RWPE2 (cell line): ENCODE results near the gene GSK3B.

Experiments
- ATAC-seq: fragments of 200-7000 bp; cut with Tn5 transposase; 3 replicates; pipeline ENCODE4 v1.9.1; 2021; ENCODE audit warnings: low read depth
- DNase-seq: peaks from one replicate; pipeline ENCODE4 v3.0.0-alpha.2; 2020; ENCODE audit warnings: low spot score
- H3K27ac ChIP-seq: fragments of 450-650 bp; 2 replicates; pipeline ENCODE4 v1.5.1; 2017; ENCODE audit warnings: mild to moderate bottlenecking; ENCODE audit not compliant: poor library complexity, severe bottlenecking
- H3K27me3 ChIP-seq: fragments of 250-450 bp; sonication (Bioruptor Pico); 2 replicates; pipeline ENCODE4 v1.5.1; 2021; ENCODE audit warnings: mild to moderate bottlenecking, moderate library complexity; ENCODE audit not compliant: insufficient read depth, poor library complexity, severe bottlenecking
- H3K36me3 ChIP-seq: fragments of 250-450 bp; sonication (Bioruptor Pico); 2 replicates; pipeline ENCODE4 v1.5.1; 2020; ENCODE audit warnings: low read depth, mild to moderate bottlenecking, moderate library complexity
- H3K4me1 ChIP-seq: fragments of 250-450 bp; sonication (Bioruptor Pico); 2 replicates; pipeline ENCODE4 v1.5.1; 2021; ENCODE audit warnings: mild to moderate bottlenecking, moderate library complexity; ENCODE audit not compliant: insufficient read depth, poor library complexity, severe bottlenecking
- H3K4me3 ChIP-seq: fragments of 250-450 bp; sonication (Bioruptor Pico); 2 replicates; pipeline ENCODE4 v1.5.1; 2021; ENCODE audit warnings: mild to moderate bottlenecking, moderate library complexity; ENCODE audit not compliant: severe bottlenecking
- H3K9me3 ChIP-seq: fragments of 250-450 bp; sonication (Bioruptor Pico); 2 replicates; pipeline ENCODE4 v1.5.1; 2021; ENCODE audit warnings: mild to moderate bottlenecking, moderate library complexity; ENCODE audit not compliant: severe bottlenecking
- CTCF ChIP-seq: fragments of 450-650 bp; IDR thresholded peaks from one replicate; pipeline ENCODE4 v1.5.1; 2017; ENCODE audit warnings: mild to moderate bottlenecking, moderate library complexity; ENCODE audit not compliant: poor library complexity, severe bottlenecking

GSK3B gene

GRCh38 chr3:119778176-119778575, 316.1 kb downstream of the GSK3B start:
- Histone ChIP-seq H3K4me3 (no peak overlapping the region), H3K27me3 (no peaks in the 10 kb centered on the region), H3K9me3 (no peaks in the 10 kb centered on the region), H3K36me3 (no peaks in the 10 kb centered on the region), H3K4me1 (no peaks in the 10 kb centered on the region), H3K27ac (no peak overlapping the region)
- TF ChIP-seq CTCF, result no peak
- ATAC-seq, result no peak
- DNase-seq, result no peak

GRCh38 chr3:119776304-119776703, 317.9 kb downstream of the GSK3B start:
- H3K27ac ChIP-seq, result no peak overlapping the region
- no peaks in the 10 kb centered on the region for H3K4me1 ChIP-seq
- no peak overlapping the region for H3K4me3 ChIP-seq
- ATAC-seq (no peak), DNase-seq (no peak)
- no peaks in the 10 kb centered on the region for H3K27me3 ChIP-seq
- no peaks in the 10 kb centered on the region for H3K36me3 ChIP-seq
- no peak for TF ChIP-seq CTCF
- no peaks in the 10 kb centered on the region for H3K9me3 ChIP-seq

GRCh38 chr3:119774444-119774843, 319.8 kb downstream of the GSK3B start:
- Histone ChIP-seq H3K27me3 (no peaks in the 10 kb centered on the region), H3K4me1 (no peaks in the 10 kb centered on the region), H3K9me3 (no peaks in the 10 kb centered on the region), H3K36me3 (no peaks in the 10 kb centered on the region), H3K27ac (no peak overlapping the region), H3K4me3 (no peak overlapping the region)
- no peak for TF ChIP-seq CTCF
- DNase-seq (no peak), ATAC-seq (no peak)
